ENCODE measurements around the gene TSPEAR.
"Not testable (repeated sequence)": the region's sequence is repeated elsewhere in the genome, so short reads cannot be mapped to it uniquely, and the experiment has no call there.

Gene TSPEAR

DNA sequence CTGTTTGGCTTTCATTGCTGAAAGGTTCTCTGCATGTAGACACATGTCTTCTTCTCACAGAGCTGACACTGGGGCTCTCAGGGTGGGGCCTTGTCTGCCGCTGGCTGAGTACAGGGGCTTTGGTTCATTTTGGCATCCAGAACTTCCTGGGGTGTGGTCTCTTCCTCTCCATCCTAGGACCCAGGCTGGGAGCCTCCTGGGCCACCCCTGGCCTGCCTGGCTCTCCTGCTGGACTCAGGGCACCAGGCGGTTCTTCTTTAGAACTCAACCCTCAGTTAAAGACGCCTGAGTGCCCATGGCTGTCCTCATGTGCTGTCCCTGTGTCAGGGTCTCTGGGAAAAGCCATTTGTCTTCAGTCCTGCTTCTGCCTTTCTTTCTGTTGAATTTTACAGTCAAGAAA, 125.5 kb downstream of the TSPEAR start:
- DNase-seq (ENCODE audit: low read depth): no peak

DNA sequence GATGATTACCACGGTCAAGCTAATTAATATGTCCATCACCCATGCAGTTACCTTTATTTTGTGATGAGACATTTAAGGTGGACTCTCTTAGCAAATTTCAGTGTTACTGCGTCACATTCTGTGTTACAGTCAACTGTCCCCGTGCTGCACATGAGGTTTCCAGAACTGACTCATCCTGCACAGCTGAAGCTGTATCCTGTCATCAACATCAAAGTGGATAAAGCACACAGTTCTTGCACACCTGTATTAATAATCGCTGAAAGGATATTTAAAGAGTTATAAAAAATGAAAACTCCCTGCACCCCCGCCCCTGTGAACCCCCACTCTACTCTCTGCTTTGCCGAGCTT, 127.6 kb downstream of the TSPEAR start:
- DNase-seq (ENCODE audit: low read depth): no peak

DNA sequence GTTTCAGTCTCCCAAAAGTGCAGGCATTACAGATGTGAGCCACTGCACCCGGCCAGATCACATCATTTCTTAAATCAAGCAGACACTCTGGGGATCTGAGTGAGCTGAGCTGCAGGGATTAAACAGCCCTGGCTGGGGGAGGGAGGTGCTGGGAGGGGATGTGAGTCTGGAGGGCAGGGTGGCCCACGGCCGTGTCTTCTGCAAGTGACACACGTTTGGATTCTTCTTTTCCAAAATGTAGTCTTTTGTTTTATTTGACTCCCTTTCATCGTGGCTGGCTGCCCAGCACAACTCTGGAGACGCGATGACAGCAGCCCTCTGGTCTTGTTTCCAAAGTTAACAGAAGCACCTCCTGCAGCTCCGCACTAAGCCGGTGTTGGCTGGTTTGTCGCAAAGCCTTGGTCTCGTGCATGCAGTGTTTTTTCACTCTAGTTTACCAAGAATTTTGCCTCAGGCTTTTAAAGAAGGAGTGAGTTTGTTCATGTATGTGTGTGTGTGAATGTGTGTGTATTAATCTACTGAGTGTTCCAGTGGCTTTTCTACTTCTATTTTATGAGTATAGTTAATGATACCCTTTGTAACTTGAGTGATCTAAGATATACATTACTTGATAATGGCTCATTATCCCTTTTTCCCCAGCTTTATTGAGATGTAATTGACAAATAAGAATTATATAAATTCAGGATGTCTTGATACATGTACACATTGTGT, 128.1 kb downstream of the TSPEAR start:
- no peak for DNase-seq (ENCODE audit: low read depth)

DNA sequence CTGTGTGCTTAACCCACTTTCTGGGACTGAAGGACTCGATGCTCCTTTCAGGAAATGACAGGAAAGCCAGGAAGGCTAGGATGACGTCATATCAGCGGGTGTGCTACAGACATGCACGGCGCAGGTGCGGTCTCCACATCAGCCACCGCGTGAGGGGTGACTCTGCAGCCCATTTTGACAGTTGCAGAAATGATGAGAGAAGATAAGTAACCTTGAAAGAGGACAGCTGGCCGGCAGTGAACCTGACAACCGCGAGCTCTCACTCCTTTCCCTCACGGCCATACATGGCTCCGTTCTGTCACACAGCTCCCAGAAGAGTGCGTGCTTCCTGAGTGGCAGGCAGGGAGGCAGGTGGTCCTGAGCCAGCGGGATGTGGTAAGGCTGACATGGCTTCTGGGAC, 129.3 kb downstream of the TSPEAR start:
- no peak for DNase-seq (ENCODE audit: low read depth)

DNA sequence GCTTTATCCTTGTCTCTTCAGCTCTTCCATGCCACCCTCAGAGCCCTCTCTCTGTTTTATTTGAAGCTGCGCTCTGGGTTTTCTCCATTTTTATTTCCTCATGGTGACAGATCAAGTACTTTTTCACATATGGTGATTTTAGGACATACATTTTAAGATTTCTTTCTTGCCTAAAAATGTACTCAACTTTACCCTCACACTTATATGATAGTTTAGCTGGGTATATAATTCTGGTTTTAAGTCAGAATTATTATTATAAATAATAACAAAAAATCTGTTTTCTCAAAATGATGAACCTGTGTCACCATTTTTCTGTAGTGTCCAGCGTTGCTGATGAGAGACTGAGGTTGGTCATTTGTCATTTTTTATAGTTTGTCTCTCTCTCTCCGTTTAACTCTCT, 130.2 kb downstream of the TSPEAR start:
- no peak for DNase-seq (ENCODE audit: low read depth)

DNA sequence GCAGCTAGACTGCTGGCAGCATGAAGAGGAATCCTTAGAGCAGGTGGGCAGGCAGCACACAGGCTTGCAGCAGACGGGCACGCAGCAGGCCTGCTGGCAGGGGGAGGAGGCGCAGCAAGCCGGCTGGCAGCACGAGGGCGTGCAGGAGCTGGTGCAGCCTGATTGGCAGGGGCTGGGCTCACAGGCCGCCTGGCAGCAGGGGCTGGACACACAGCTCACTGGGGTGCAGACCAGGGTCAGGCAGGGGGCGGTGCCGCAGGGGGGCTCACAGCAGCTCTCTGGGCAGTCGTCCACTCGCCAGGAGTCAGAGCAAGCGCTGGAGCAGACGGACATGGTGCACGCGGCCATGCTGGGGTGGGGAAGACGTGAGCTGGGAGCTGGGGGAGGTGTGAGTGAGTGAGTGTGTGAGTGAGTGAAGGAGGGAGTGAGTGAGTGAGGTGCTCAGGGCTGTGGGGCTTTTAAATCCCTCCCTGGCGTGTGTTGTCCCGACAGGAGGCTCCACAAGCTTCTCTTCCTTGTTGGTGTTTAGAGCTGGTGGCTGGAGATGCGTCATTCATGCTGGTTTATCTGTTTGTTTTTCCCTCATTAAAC, 131.0 kb downstream of the TSPEAR start, which contains the start of gene KRTAP10-5:
KRTAP10-5 (minus strand) TSS at position 374 of the 591 bp plus-strand sequence; CDS start at position 348, 26 bp downstream.
- not testable (repeated sequence) for DNase-seq (ENCODE audit: low read depth)

DNA sequence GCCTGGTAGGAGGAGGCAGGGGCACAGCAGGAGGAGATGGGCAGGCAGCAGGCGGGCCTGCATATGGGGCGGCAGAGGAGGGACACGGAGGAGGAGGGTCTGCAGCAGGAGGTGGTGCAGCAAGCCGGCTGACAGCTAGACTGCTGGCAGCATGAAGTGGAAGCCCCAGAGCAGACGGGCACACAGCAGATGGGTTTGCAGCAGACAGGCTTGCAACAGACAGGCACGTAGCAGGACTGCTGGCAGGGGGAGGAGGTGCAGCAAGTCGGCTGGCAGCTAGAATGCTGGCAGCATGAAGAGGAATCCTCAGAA, 131.6 kb downstream of the TSPEAR start:
- no peak for DNase-seq (ENCODE audit: low read depth)

DNA sequence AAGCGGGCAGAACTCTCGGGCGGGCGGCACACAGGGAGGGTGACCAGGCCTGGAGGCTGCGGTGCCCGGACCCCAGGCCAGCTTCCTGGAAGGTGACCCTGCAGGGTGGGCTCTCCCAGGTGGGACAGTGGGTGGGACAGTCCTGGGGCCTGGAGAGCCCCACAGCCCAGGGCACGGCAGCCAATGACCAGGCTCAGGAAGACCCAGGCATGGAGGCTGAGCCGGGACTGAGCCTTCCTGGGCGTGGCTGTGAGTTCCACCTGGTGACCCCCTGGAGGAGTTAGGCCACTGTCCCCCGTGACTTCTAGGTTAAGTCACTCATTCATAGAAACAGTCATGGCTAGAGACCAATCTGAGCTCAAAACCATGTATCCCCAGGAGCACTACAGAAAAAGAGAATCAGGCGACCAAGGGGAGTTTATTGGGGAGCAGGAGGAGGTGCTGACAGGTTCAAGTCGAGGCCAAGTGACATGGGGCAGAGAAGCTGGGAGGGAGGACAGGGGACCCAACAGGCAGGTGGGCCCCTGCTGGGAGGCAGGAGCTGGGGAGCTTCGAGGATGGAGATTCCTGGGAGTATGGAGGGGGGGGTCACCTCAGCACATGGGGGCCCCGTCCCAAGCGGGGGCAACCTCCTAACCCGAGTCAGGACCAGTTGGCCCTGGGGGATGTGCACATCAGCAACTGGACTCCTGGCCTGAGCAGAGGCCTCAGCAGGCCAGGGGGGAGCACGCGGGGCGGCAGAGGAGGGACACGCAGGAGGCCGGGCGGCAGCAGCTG, 132.1 kb downstream of the TSPEAR start:
- DNase-seq (ENCODE audit: low read depth): no peak

DNA sequence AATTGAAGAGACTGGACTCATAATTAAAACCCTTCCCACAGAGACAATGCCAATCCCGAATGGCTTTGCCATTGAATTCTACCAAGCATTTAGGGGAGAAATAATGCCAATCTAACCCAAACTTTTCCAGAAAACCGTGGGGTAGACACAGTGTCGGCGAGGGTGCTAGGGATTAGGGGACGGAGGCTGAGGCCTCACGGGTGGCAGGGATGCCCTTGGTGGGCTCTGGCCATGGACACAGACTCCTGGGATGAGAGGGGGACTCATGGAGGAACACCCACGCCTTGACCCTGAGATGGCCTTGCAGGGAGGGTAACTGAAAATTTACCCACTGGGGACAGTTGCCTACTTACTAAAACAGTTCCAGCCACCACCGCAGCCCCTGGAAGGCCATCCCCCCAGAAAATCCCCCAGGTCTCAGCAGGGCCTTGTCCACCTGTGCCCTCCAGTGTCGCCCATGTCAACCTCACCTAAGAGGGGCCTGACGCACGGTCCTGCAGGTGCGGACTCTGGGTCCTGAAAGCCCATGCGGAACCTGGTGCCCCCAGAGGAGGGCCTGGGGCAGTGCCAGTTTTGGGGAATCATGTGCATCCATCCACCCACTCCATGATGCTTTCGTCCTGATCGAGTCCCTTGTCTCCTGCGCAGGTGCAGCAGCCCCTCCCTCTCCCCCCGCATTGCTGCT, 132.9 kb downstream of the TSPEAR start:
- no peak for DNase-seq (ENCODE audit: low read depth)

DNA sequence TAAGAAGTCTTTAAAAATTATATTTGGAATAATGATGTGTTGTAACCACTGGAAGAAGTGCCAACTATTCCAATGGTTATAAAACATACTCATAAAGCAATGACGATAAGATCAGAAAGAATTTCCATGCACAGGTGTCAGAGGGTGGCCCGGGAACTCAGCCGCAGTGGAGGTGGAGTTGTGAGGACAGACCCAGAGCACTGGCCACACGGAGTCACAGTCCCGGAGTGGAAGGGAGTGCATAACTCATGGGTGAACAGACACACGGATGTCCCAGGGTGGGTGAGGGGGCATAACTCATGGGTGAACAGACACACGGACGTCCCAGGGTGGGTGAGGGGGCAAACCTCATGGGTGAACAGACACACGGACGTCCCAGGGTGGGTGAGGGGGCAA, 135.3 kb downstream of the TSPEAR start:
- DNase-seq (ENCODE audit: low read depth): no peak

DNA sequence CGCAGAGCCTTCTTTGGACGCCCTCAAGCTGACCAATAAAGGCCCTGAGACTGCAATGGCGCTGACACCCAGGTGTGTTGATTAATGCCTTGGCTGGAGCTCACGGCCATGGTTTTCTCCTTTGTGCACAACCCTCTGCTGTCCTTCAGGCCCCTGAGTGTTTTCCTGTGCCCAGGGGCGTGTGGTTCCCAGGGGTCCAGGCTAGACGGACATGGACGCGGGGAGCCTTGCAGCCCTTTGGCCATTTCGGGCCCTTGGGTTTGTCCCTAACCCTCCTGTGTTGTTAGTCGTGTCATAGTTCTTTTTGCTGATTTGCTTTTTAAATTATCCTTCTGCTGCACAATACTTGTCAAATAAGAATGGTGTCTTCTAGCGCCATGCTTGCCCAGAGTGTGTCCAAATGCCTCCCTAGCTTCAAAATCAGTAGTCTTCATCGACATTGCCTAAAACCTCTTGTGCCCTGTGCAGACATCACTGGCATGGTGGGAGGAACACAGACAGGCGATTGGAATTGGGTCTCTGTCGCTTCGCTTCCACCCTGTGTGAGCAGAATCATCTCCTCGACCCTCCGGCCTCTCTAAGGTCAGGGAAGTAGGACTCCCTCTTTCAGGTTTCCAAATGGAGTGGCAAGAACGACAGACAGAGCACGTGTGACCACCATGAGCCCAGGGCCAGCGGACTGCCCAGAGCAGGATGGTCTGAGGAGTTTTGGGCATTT, 135.9 kb downstream of the TSPEAR start:
- DNase-seq (ENCODE audit: low read depth): no peak

DNA sequence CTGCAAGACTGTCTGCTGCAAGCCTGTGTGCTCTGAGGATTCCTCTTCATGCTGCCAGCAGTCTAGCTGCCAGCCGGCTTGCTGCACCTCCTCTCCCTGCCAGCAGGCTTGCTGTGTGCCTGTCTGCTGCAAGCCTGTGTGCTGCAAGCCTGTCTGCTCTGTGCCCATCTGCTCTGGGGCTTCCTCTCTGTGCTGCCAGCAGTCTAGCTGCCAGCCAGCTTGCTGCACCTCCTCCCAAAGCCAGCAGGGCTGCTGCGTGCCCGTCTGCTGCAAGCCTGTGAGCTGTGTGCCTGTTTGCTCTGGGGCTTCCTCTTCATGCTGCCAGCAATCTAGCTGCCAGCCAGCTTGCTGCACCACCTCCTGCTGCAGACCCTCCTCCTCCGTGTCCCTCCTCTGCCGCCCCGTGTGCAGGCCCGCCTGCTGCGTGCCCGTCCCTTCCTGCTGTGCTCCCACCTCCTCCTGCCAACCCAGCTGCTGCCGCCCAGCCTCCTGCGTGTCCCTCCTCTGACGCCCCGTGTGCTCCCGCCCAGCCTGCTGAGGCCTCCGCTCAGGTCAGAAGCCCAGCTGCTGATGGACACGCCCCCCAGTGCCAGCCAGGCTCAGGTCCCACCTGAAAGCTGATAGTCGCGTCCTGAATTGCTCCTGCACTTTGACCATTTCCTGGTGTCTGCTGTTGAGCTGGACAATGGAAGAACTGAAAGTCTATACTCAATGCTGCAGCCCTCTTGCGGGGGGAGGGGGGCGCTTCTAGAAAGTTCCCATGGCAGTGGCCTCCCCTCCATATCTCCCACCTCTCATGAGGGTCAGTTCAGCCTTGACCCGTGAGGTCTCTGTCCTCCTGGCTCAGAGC, 136.7 kb downstream of the TSPEAR start:
- DNase-seq (ENCODE audit: low read depth): no peak

DNA sequence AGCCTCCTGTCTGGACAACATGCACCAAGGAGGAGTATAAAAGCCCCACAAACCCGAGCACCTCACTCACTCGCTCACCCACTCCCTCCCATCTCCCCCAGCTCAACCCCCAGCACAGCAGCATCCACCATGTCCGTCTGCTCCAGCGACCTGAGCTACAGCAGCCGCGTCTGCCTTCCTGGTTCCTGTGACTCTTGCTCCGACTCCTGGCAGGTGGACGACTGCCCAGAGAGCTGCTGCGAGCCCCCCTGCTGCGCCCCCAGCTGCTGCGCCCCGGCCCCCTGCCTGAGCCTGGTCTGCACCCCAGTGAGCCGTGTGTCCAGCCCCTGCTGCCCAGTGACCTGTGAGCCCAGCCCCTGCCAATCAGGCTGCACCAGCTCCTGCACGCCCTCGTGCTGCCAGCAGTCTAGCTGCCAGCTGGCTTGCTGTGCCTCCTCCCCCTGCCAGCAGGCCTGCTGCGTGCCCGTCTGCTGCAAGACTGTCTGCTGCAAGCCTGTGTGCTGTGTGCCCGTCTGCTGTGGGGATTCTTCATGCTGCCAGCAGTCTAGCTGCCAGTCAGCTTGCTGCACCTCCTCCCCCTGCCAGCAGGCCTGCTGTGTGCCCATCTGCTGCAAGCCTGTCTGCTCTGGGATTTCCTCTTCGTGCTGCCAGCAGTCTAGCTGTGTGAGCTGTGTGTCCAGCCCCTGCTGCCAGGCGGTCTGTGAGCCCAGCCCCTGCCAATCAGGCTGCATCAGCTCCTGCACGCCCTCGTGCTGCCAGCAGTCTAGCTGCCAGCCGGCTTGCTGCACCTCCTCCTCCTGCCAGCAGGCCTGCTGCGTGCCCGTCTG, 137.5 kb downstream of the TSPEAR start, which contains the start of gene KRTAP10-4:
KRTAP10-4 (plus strand) TSS at position 100 of the 827 bp plus-strand sequence; CDS start at position 130, 30 bp downstream.
- DNase-seq (ENCODE audit: low read depth): not testable (repeated sequence)

DNA sequence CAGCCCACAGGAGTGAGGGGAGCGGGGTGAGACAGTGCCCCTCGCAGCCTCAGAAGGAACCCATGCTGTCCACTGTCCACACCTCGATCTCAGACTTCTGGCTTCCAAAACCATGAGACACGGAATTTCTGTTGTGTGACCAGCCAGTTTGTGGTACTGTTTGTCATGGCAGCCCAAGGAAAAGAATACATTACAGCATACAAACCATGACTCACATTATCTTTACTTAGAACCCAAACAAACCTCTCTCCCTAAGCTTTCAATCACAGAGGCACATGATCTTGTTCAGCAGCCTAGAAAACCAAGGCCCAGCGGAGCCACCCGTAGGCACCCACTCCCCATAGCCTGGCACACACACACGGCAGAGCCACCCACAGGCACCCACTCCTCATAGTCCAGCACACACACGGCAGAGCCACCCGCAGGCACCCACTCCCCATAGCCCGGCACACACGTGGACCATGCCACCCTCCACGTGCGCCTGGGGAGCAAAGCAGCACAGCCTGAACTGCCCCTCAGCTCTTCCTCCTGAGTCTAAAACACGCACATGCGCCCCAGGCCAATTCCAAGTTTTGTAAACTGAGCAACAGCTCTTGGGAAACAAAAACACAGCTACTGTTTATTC, 138.3 kb downstream of the TSPEAR start:
- peak; percentile 7 for DNase-seq (ENCODE audit: low read depth)

DNA sequence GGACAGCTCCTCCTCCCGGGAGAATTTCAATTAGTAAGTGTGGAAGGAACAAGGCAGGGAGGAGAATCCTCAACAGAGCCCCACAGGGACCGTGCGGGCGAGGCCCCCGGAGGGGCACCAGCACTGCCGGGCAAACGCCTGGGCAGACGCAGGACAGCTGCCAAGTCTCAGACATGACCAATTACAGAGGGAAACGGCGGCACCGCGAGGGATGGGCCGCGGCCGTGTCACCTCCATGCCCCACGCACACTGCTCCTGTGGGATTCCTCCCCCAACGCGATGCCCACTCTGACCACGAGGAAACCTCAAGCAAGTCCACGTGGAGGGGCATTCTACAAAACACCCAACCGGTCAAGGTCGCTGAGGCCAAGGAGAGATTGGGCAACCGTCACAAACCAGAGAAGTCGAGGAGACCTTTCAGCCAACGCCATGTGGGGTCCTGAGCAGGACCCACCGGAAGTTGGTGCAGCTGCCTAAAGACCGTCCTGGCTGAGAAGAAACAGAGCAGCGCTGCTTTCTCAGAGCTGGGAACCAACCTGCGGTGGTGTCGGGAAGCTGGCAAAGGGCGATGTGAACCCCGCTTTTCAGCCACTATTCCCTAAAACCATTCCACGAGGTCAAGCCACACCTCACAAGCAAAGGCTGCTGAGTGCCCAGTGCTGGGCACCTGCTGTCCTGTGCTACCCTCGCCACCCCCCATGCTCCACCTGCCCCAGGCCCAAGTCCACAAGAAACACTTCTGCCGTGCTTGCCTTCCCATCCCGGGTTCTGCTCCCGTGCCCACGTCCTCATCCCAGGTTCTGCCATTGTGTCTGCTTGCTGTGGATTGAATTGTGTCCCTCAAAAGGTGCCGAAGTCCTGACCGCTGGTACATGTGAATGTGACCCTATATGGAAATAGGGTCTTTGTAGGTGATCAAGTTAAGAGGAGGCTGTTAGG, 139.3 kb downstream of the TSPEAR start:
- no peak for DNase-seq (ENCODE audit: low read depth)

DNA sequence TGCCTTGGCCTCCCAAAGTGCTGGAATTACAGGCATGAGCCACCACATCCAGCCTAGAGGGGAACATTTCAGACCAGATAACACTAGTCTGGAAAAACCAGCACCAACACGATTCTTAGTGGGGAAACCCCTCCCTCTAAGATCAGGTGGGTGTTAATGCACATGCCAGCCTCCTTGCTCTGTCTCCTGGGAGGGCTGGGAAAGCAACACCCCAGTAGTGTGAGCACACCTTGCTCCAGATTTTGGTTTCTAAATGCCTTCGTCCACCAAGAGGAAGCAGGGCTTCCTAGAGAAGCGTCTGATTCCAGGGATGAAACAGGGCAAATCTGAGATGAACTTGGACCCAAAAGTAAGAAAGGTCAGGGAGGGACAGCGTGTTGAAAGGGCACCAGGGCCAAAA, 140.1 kb downstream of the TSPEAR start:
- DNase-seq (ENCODE audit: low read depth): no peak

DNA sequence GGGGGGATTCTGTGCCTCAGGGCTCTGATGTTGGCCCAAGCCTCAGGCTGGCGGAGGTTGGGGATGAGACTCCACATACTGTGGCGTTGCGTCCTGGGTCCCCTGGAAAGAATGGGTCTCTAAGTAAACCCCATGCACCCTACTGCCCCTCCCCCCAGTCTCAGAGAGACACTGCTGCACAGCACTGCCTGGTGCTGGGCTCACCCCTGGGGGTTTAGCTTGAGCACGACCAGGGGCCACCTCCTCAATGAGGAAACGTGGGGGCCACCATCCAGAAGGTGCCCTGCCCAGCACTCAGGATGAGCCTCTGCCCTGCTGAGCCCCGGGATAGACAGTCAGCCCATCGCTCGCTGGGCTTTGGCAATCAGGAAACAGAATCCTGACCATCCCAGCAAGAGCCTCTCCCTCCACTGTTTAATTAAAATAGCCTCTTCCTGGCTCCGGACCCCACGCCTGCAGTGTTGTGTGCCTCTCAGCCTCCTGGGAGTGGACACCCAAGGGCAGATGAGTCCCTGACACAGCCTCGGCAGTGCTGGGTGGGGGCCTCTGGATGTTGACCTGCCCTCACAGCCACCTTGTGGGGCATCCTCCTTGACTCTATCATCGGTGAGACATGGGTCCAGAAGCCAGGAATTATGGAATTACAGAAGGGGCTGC, 141.4 kb downstream of the TSPEAR start:
- DNase-seq (ENCODE audit: low read depth): no peak
